ENCODE results near the gene ACSL6.

The ACSL6 gene

DNA sequence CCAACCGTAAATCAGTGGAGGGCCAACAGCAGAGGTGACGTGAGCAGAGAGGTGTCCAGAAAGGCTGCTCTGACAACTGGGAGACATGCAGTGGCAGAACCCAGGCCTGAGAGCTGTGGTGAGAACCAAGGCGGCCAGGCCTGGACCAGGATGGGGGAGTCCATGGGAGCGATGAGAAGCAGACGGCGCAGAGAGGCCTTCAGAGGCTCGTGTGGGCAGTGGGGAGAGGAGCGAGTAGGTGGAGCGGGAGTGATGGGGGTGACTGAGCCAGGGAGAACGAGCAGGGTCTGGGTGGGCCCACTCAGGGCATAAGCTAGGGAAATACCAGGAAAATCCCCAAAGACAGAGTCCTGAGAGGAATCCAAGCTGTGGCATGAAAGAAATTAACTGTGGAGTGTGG is 41.1 kb upstream of the ACSL6 start:
- no peak for TF ChIP-seq CTCF (conservative IDR thresholded peaks at IDR 0.05)
- TF ChIP-seq ZFX (IDR thresholded peaks at IDR 0.05) = no peak
- H3K27ac ChIP-seq = no peak overlapping the region

- no peak overlapping the region for H3K27ac ChIP-seq
- TF ChIP-seq CTCF (conservative IDR thresholded peaks at IDR 0.05) (no peak), ZFX (IDR thresholded peaks at IDR 0.05) (no peak)
Measured at GRCh38 chr5:132050661-132051552, 39.4 kb upstream of the ACSL6 start.

DNA sequence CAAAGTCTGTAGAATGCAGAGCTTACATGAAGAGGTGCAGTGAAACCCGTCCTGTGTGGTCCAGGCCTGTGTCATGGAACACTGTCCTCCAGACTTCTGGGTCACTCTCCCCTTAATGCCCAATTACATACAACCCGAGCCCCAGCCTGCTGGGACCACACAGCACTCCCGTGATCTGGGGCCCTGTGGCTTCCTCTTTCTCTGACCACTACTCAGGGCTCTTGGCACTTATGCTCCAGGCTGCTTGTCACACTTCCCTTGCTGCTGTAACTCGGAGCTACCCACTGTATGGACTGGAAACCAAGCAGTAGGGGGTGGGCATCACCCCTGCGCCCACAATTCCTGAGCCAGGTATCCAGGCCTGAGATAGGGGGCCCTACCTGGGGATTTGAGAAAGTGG is 38.7 kb upstream of the ACSL6 start:
- TF ChIP-seq CTCF (conservative IDR thresholded peaks at IDR 0.05) (no peak), ZFX (IDR thresholded peaks at IDR 0.05) (no peak)
- H3K27ac ChIP-seq = no peak overlapping the region

DNA sequence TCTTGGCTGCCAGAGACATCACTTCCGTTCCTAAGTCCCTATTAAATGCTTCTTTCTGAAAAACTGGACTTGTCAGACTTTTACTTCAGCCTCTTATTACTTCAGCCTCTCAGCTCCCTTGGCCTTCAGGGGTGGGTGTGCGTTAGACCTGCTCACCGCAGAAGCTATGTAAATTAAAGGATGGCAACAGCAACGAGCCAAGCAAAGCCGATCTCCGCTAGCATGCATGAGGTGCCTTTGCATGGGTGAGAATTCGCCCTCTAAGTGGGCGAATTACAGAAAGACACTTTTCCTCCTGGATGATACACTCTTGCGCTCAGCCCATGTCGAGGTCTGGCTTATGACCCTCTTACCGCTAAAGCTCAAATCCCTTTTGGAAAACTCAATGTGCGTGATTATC is 38.1 kb upstream of the ACSL6 start:
- no peak overlapping the region for H3K27ac ChIP-seq

DNA sequence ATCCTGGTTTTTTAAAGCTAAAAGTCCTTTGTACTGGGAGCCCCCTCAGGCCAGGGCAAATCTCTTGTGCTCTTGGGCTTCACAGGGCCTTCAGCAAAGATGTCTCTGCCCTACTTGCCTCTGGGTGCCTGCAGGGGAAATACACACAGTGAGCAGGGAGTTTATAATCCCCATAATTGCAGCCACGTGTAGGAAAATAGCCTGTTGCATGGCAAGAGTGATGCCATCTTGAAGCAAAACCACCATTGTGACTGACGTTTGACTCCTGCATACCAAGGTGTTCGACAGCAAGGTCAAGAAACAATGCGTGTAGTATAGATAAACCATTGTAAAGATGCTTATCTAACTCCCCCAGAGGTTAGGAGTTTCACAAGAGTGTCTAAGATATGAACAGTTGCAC is 37.6 kb upstream of the ACSL6 start:
- H3K27ac ChIP-seq = no peak overlapping the region
- TF ChIP-seq CTCF (conservative IDR thresholded peaks at IDR 0.05) = no peak

More for the DNA sequence above, 38.1 kb upstream of the ACSL6 start:
- TF ChIP-seq CTCF (conservative IDR thresholded peaks at IDR 0.05) (no peak), ZFX (IDR thresholded peaks at IDR 0.05) (no peak)

DNA sequence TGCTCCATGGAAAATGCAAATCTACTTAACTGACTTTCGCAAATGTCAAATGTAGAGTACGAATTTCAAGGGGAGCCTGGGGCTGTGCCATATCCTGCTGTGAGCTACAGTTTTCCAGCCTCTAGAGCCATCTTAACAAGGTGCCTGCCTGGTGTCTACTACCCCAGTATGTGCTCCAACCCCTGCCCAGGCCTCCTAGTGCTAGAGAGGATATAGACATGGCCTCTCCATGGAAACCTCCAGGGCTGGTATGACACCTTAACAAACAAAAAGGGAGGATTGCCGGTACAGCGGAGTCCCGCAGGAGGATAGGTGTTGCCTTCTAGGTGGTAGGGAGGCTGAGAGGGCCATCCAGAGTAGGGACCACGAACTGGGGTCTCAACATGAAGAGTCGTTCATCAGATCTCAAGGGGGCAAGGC is 35.4 kb upstream of the ACSL6 start:
- no peak overlapping the region for H3K27ac ChIP-seq
- TF ChIP-seq ZFX (IDR thresholded peaks at IDR 0.05) = no peak
- no peak for TF ChIP-seq CTCF (conservative IDR thresholded peaks at IDR 0.05)

GRCh38 chr5:132044207-132044606 is 32.7 kb upstream of the ACSL6 start:
- H3K27ac ChIP-seq = no peak overlapping the region
- TF ChIP-seq ZFX (IDR thresholded peaks at IDR 0.05) (no peak), CTCF (conservative IDR thresholded peaks at IDR 0.05) (no peak)
